Stimulated activated CD4-positive, alpha-beta T cell treated with anti-CD3 and anti-CD28 coated beads, Interleukin-1b, Interleukin-23, amount 100 ng/mL, for 1 hour (primary cell): ENCODE measurements around the gene TRIM74.
"Not testable (repeated sequence)": the region's sequence is repeated elsewhere in the genome, so short reads cannot be mapped to it uniquely, and the experiment has no call there.

Experiments used
- DNase-seq, 2 donors: peaks; one replicate each; pipeline ENCODE4 v3.0.0-alpha.2; 2020; ENCODE audit warnings: low read depth in 2 of 2

TRIM74 gene

DNA sequence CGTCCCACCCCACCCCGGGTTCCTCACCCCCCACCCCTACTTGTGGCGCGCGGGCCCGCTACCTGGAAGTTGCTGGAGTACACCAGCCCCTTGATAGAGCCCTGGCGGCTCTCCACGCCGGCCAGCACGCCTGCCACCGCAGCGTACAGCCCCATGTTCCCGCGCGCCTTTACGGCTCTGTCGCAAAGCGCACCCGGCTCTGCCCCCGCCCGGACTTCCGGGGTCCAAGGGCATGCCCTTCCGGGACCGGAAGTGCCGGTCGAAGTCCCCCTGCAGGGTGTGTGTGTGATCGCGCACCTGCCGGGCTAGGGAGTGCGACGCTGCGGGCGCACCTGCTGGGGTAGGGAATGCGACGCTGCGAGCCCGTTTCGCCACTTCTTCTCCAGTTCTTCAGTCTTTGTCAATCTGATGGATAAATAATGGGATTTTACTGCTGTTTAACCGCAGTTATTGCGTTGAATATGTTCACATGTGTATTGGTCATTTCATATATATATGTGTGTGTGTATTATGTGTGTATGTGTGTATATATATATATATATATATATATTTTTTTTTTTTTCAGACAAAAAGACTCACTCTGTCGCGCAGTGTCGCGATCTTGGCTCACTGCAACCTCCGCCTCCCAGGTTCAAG is 14.6 kb downstream of the TRIM74 start:
- DNase-seq, result not testable (repeated sequence)

- DNase-seq, result not testable (repeated sequence)
Measured at GRCh38 chr7:72953901-72954562, 15.2 kb downstream of the TRIM74 start.

GRCh38 chr7:72950432-72950831 is 18.8 kb downstream of the TRIM74 start:
- DNase-seq, result not testable (repeated sequence)

GRCh38 chr7:72949686-72950085 is 19.6 kb downstream of the TRIM74 start:
- DNase-seq, result not testable (repeated sequence)

DNA sequence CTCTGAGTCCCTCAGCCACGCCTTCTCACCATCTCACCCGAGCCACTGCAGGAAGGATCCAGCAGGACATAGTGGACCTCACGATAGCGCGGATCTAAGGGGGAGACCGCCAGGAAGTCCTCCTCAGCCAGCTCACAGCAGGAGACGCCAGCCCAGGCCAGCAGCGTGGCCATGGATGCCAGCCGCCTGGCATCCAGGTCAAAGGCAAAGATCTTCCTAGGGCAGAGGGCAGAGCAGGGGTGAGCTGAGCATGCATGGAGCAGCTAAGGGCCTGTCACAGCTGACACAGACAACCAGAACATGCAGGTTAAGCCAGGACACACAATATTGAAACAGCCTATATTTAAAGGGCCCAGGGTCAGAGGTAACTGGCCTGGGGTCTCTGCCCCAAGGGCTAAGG is 20.0 kb downstream of the TRIM74 start:
- DNase-seq, result not testable (repeated sequence)

DNA sequence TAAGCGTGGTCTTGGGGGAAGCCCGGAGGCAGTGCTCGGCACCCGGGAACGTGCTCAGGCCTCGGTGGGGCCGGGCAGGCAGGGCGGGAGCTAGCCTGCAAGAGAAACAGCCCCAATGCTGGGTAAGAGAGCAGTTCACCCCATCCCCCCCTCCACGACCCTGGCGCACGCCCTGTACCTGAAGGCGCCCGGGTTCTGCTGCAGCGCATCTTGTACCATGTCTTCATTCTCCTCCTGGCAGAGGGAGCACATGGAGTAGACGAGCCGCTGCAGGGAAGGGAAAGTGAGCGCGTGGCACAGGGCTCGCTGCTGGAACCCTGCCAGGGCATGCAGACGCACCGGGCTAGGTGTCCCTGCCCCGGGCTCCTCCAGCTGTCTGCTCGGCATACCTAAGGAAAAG is 20.6 kb downstream of the TRIM74 start:
- DNase-seq, result not testable (repeated sequence)

GRCh38 chr7:72946130-72946745 is 23.0 kb downstream of the TRIM74 start:
- DNase-seq, result not testable (repeated sequence)

DNA sequence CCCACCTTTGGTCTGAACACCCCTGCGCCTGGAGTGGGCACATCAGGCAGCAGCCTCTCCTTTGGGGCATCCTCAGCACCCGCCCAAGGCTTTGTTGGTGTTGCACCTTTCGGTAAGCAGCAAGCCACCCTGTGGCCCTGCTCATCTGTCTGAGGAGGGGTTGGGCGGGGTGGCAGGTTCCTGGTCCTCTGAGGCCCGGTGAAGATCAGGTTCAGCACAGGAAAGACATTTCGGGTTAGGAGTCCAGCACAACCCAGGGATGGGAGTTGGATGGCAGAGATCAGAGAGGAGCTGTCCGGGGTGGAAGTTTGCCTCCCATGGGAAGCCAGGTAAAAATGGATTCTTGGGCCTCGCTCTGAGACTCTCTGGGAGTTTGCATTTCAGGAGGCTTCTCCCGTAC is 23.7 kb downstream of the TRIM74 start:
- not testable (repeated sequence) for DNase-seq

- not testable (repeated sequence) for DNase-seq
Measured at GRCh38 chr7:72944937-72945336, 24.3 kb downstream of the TRIM74 start.

DNA sequence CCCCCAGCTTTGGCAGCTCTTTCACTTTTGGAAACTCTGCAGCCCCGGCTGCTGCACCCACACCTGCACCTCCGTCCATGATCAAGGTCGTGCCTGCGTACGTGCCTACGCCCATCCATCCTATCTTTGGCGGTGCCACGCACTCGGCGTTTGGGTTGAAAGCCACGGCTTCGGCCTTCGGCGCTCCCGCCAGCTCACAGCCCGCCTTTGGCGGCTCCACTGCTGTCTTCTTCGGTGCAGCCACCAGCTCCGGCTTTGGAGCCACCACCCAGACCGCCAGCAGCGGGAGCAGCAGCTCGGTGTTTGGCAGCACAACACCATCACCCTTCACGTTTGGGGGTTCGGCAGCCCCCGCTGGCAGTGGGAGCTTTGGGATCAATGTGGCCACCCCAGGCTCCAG is 26.3 kb downstream of the TRIM74 start:
- not testable (repeated sequence) for DNase-seq

DNA sequence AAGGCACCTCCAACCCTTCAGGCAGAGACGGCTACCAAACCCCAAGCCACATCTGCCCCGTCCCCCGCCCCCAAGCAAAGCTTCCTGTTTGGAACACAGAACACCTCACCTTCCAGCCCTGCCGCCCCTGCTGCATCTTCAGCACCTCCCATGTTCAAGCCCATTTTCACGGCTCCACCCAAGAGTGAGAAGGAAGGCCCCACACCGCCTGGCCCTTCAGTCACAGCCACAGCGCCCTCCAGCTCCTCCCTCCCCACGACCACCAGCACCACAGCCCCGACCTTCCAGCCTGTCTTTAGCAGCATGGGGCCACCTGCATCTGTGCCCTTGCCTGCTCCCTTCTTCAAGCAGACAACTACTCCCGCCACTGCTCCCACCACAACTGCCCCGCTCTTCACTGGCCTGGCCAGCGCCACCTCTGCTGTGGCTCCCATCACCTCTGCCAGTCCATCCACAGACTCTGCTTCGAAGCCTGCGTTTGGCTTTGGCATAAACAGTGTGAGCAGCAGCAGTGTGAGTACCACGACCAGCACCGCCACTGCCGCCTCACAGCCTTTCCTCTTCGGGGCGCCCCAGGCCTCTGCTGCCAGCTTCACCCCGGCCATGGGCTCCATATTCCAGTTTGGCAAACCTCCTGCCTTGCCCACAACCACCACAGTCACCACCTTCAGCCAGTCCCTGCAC is 27.1 kb downstream of the TRIM74 start:
- not testable (repeated sequence) for DNase-seq

DNA sequence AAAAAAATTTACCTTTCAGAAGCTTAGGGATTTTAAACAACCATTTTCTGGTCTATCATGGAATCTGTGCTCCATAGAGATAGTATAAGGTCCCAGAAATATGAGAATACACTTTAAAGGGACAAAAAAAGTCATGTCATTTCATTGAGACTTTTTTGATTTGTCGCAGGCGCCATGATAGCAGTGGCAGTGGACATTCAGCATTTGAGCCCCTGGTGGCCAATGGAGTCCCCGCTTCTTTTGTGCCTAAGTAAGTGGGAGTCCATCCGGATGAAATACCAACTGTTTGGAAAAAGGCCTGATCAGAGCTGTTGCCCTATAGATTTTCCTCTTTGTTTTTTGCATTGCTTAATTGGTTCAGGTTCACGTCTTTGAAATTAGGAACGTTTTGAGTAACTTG is 41.0 kb downstream of the TRIM74 start:
- DNase-seq, result not testable (repeated sequence)

GRCh38 chr7:72927791-72928190 is 41.5 kb downstream of the TRIM74 start:
- not testable (repeated sequence) for DNase-seq

DNA sequence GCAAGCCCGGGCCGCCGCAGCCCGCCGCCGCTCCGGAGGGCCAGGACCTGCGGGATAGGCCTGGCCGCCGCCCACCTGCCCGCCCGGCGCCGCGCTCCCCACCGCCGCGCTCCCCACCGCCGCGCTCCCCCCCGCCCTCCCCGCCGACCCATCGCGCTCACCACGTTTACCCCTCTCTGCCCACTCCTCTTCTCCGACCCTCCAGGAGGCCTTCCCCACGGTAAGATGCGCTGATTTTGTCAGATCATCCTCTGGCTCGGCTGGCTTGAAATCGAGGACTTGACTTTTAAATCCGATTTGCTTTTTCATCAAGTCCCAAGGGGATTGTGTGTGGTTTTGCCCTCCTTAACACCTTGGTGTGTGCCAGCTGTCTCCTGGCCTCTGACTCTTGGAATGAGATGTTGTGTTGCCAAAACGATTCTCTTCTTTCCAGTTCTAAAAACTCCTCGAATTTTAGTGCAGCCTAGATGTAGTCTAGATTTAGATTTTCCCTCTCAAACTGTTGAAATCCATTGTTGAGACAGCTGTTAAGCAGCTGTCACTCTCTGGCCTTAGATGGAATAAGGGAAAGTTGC is 43.6 kb downstream of the TRIM74 start:
- DNase-seq, result no peak

- DNase-seq, result peak; percentile 48 to 70
Measured at GRCh38 chr7:72924733-72925545, 44.3 kb downstream of the TRIM74 start, which contains the start of gene POM121. Gene POM121, plus strand, starts transcription at chr7:72925095. Its CDS starts 27 bp downstream, at chr7:72925122.

- no peak for DNase-seq
Measured at GRCh38 chr7:72924386-72924732, 44.9 kb downstream of the TRIM74 start.

DNA sequence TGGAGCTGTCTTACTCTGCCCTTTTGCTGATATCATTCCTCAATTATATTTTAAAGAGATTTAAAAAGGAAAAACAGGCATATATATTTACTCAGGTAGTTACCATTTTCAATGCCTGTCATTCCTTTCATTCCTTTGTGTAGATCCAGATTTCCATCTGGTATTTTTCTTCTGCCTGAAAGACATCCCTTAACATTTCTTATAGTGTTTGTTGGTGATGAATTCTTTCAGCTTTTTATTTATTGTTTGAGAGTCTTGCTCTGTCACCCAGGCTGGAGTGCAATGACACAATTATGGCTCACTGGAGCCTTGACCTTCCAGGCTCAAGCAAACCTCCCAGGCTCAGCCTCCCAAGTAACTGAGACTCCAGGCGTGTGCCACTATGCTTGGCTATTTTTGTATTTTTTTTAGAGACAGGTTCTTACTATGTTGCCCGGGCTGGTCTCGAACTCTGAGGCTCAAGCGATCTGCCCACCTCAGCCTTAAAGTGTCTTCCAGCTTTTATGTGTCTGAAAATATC is 50.0 kb downstream of the TRIM74 start:
- DNase-seq, result no peak

- peak in 1 of 2 donors; percentile 24 for DNase-seq
Measured at GRCh38 chr7:72914756-72915525, 54.3 kb downstream of the TRIM74 start.

DNA sequence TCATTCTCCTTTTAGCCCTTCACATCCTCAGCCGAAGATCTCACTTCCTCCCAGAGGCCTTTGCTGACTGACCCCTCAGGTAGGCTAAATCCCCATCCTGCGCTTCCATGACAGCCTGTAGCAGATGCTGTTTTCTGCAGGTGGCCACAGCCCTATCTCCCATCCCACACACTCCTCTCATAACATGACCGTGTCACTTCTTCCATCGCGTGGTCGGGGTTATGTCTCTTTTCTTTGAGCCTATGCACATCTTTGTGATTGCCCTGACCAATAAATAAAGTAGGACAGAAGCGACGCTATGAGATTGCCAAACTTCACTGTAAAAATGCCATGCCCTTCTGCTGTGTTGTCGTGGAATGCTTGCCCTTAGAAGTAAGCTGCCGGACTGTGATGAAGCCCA is 55.5 kb downstream of the TRIM74 start:
- not testable (repeated sequence) for DNase-seq

DNA sequence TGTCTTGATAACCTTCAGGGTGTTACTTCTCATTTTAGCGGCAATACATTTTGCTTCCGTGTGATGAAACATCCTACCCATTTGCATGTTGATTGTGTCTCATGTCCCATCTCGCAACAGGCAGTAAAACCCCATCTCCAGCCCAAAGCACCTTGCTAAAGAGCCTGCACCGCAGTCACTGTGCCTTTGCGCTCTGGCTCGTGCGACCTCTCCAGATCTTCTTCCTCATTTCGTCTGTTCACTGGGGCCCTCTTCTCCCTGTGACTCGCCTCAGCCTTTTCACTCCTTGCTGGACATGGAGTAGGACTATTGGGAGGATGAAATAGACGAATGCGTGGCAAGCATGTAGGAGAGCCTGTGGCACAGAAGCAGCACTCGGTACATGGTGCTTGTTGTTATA is 57.9 kb downstream of the TRIM74 start:
- DNase-seq, result not testable (repeated sequence)
